B cell (primary cell): ENCODE data around the gene SPDYE18. TPM values are rescaled to one million over a fixed set of nuclear protein-coding genes. Genes with fewer than 3 reads are reported as not detected.
"Not testable (repeated sequence)": the region's sequence is repeated elsewhere in the genome, so short reads cannot be mapped to it uniquely, and the experiment has no call there.

Experiments
- ATAC-seq: fragments of 200-7000 bp; cut with Tn5 transposase; one replicate; pipeline ENCODE4 v1.10.0; 2021; ENCODE audit warnings: low read depth, mild to moderate bottlenecking, moderate number of reproducible peaks, moderate library complexity
- CTCF ChIA-PET: fragments of 350-600 bp; sonication (Branson Sonifier 250); formaldehyde crosslinking; loops from one replicate; lab custom pipeline; 2021; ENCODE audit warnings: antibody characterized with exemption, inconsistent platforms; lab: Charles Lee
- POLR2A ChIA-PET: fragments of 350-600 bp; sonication (Branson Sonifier 250); formaldehyde crosslinking; loops from one replicate; lab custom pipeline; 2021; ENCODE audit warnings: antibody characterized with exemption; lab: Charles Lee
- DNase-seq: peaks from one replicate; pipeline ENCODE4 v3.0.0; 2013
- H2AFZ ChIP-seq: 2 replicates; pipeline ENCODE4 v1.6.1; 2012; ENCODE audit warnings: mild to moderate bottlenecking, low read depth, low read length; ENCODE audit not compliant: insufficient read depth, poor library complexity, severe bottlenecking
- H3K27ac ChIP-seq, 2 donors: 1 replicate in 1 of 2; 2 replicates in 1 of 2; pipeline ENCODE4 v1.5.1; 2012 to 2013; ENCODE audit warnings: low read length in 2 of 2, mild to moderate bottlenecking in 2 of 2, moderate library complexity in 1 of 2
- H3K27me3 ChIP-seq, 4 experiments: fragments of 200-600 bp in 1 of 4; sonication (generic) in 1 of 4; replicated peaks in 1 of 4; 1 replicate in 2 of 4; 2 replicates in 2 of 4; pipeline versions ENCODE4 v1.6.1 to v1.7.0; 2013 to 2016; ENCODE audit warnings: low read length in 3 of 4, mild to moderate bottlenecking in 2 of 4, mixed read lengths in 1 of 4, moderate library complexity in 1 of 4; ENCODE audit not compliant: insufficient read depth in 4 of 4, control insufficient read depth in 3 of 4; ENCODE audit errors: control extremely low read depth in 1 of 4
- H3K36me3 ChIP-seq, 2 experiments: replicated peaks in 1 of 2; 1 replicate in 1 of 2; 2 replicates in 1 of 2; pipeline versions ENCODE4 v1.6.1 to v1.7.1; 2013; ENCODE audit warnings: low read length in 1 of 2; ENCODE audit not compliant: insufficient read depth in 2 of 2, control insufficient read depth in 1 of 2; ENCODE audit errors: control extremely low read depth in 1 of 2, extremely low read depth in 1 of 2
- H3K4me1 ChIP-seq, 2 donors: fragments of 200-600 bp in 1 of 2; sonication (generic) in 1 of 2; 1 replicate in 1 of 2; 2 replicates in 1 of 2; pipeline versions ENCODE4 v1.5.1 to v1.6.1; 2013 to 2017; ENCODE audit warnings: low read length in 2 of 2; ENCODE audit not compliant: control insufficient read depth in 2 of 2, insufficient read depth in 2 of 2
- H3K4me2 ChIP-seq: replicated peaks from 2 replicates; pipeline ENCODE3; 2012; ENCODE audit warnings: mild to moderate bottlenecking, low read depth, low read length; ENCODE audit not compliant: poor library complexity, severe bottlenecking
- H3K4me3 ChIP-seq, 5 experiments: fragments of 200-600 bp in 1 of 5; sonication (generic) in 1 of 5; 1 replicate in 3 of 5; 2 replicates in 2 of 5; pipeline versions ENCODE4 v1.5.1 to v1.7.0; 2011 to 2016; ENCODE audit warnings: low read length in 4 of 5, mild to moderate bottlenecking in 4 of 5, low read depth in 2 of 5, control low read depth in 1 of 5, moderate library complexity in 1 of 5; ENCODE audit not compliant: insufficient read depth in 1 of 5; ENCODE audit errors: control extremely low read depth in 1 of 5, extremely low read depth in 1 of 5
- H3K79me2 ChIP-seq: fragments of 200-600 bp; sonication (generic); one replicate; pipeline ENCODE4 v1.6.0; 2016; ENCODE audit warnings: low read length; ENCODE audit not compliant: control insufficient read depth, insufficient read depth
- H3K9ac ChIP-seq: fragments of 200-600 bp; sonication (generic); 2 replicates; pipeline ENCODE4 v1.6.1; 2017; ENCODE audit warnings: mild to moderate bottlenecking, low read length, moderate library complexity
- H3K9me3 ChIP-seq, 3 donors: one replicate each; pipeline versions ENCODE4 v1.6.1 to v1.7.1; 2013; ENCODE audit warnings: low read length in 2 of 3; ENCODE audit not compliant: control insufficient read depth in 2 of 3, insufficient read depth in 1 of 3; ENCODE audit errors: control extremely low read depth in 1 of 3
- H4K20me1 ChIP-seq: 2 replicates; pipeline ENCODE4 v1.6.0; 2012; ENCODE audit warnings: mild to moderate bottlenecking, low read length; ENCODE audit not compliant: insufficient read depth, control insufficient read depth, poor library complexity, severe bottlenecking
- H3K27ac Mint-ChIP-seq: one replicate; pipeline ENCODE4 v1.8.0; 2021; ENCODE audit warnings: mixed read lengths
- H3K27me3 Mint-ChIP-seq: one replicate; pipeline ENCODE4 v1.8.0; 2021; ENCODE audit warnings: mixed read lengths
- H3K4me1 Mint-ChIP-seq: one replicate; pipeline ENCODE4 v1.8.0; 2021; ENCODE audit warnings: mixed read lengths
- H3K4me3 Mint-ChIP-seq: one replicate; pipeline ENCODE4 v1.8.0; 2021; ENCODE audit warnings: mixed read lengths
- H3K9me3 Mint-ChIP-seq: one replicate; pipeline ENCODE4 v1.8.0; 2022; ENCODE audit warnings: mixed read lengths; ENCODE audit not compliant: insufficient read depth
- WGBS: methylation state at CpG from one replicate; pipeline ENCODE4 v1.1.5; 2013; ENCODE audit warnings: missing lambda C conversion rate; ENCODE audit not compliant: insufficient coverage; 5-methylcytosine and 5-hydroxymethylcytosine counted together
- intact Hi-C: fragments of 100-400 bp; cut with micrococcal nuclease; formaldehyde crosslinking; loops from one replicate; pipeline ENCODE4 v1.10.0; 2022
- polyA plus RNA-seq: library from polyadenylated mRNA; depleted of rRNA; stranded (reverse); fragments of >200 nt; gene quantifications from 2 replicates; pipeline ENCODE4 v1.2.3, GENCODE V29; 2012
- total RNA-seq, 2 donors: library from RNA; stranded (reverse); fragments of 120-200 nt in 1 of 2; gene quantifications; 1 replicate in 1 of 2; 2 replicates in 1 of 2; pipeline versions ENCODE4 v1.2.3 to v1.2.4, GENCODE V29; 2013 to 2022

The SPDYE18 gene
- total and polyA plus RNA-seq, 2 donors (not counting 1 experiment from before 2014, with no cell fraction given), result 2.0 to 2.2 TPM

DNA sequence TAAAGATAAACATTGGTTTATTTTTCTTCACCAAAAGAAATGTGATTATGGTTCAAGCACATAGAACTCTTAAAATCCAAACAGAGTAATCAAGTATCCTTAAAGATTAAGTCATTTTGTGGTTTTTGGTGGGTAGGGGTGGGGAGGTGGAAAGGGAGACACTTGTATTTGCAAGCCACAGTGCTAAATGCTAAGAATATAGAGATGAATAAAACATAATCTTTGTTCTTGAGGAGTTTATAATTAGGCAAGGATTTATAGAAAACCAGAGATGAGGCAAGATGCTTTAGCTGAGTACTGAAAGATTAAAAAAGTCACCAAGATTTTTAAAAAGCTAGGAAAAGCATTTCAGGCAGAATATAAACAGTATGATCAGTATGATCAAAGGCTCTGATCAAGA is 40.3 kb upstream of the SPDYE18 start:
- ATAC-seq, H3K9ac ChIP-seq, H3K4me3 ChIP-seq, H3K9me3 Mint-ChIP-seq, H3K36me3 ChIP-seq, H3K9me3 ChIP-seq, H3K27ac Mint-ChIP-seq, POLR2A ChIA-PET, H3K27me3 Mint-ChIP-seq, H3K4me2 ChIP-seq, H3K27me3 ChIP-seq, intact Hi-C loops, H3K4me1 ChIP-seq, H3K4me3 Mint-ChIP-seq, H3K79me2 ChIP-seq, CTCF ChIA-PET, H3K27ac ChIP-seq, DNase-seq, H3K4me1 Mint-ChIP-seq, H2AFZ ChIP-seq, H4K20me1 ChIP-seq: not testable (repeated sequence)

DNA sequence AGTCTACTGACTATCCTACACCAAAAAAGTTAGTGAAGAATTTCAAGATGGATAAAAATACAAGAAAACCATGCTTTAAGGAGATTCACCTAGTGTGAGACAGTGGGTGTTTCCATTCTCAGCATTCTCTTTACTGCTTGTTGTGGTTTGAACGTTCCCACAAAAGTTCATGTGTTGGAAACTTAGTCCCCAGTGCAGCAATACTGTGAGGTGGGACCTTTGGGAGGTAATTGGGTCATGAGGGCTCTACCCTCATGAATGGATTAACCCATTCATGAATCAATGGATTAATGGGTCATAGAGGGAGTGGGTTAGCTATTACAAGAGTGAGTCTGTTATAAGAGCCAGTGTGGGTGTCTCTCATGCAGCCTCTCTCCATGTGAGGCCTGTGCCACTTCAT is 38.8 kb upstream of the SPDYE18 start:
- H3K27ac Mint-ChIP-seq, H4K20me1 ChIP-seq, H3K27ac ChIP-seq, H2AFZ ChIP-seq, H3K9me3 ChIP-seq, H3K4me1 ChIP-seq, H3K4me1 Mint-ChIP-seq, ATAC-seq, CTCF ChIA-PET, H3K27me3 ChIP-seq, intact Hi-C loops, POLR2A ChIA-PET, DNase-seq, H3K79me2 ChIP-seq, H3K4me2 ChIP-seq, H3K27me3 Mint-ChIP-seq, H3K9me3 Mint-ChIP-seq, H3K4me3 Mint-ChIP-seq, H3K9ac ChIP-seq, H3K36me3 ChIP-seq, H3K4me3 ChIP-seq: not testable (repeated sequence)
- WGBS, result no CpG with 5 or more reads among the region's 1 CpG

DNA sequence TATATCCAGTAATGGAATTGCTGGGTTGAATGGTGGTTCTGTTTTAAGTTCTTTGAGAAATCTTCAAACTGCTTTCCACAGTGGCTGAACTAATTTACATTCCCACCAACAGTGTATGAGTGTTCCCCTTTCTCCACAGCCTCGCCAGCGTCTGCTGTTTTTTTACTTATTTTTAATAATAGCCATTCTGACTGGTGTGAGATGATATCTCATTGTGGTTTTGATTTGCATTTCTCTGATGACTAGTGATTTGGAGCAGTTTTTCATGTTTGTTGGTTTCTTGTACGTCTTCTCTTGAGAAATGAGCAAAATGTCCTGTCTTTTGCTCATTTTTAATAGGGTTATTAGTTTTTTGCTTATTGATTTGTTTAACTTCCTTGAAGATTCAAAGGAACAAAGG is 38.1 kb upstream of the SPDYE18 start:
- CTCF ChIA-PET, H3K4me2 ChIP-seq, intact Hi-C loops, DNase-seq, H3K27ac ChIP-seq, H3K36me3 ChIP-seq, H3K9me3 ChIP-seq, H3K27me3 Mint-ChIP-seq, H3K79me2 ChIP-seq, H3K9ac ChIP-seq, H3K4me3 Mint-ChIP-seq, H3K27ac Mint-ChIP-seq, H3K4me1 ChIP-seq, H3K4me1 Mint-ChIP-seq, H4K20me1 ChIP-seq, H3K4me3 ChIP-seq, H3K9me3 Mint-ChIP-seq, POLR2A ChIA-PET, H3K27me3 ChIP-seq, H2AFZ ChIP-seq: not testable (repeated sequence)
- WGBS, result no CpG with 5 or more reads among the region's 3 CpGs
- peak; percentile 7 for ATAC-seq

DNA sequence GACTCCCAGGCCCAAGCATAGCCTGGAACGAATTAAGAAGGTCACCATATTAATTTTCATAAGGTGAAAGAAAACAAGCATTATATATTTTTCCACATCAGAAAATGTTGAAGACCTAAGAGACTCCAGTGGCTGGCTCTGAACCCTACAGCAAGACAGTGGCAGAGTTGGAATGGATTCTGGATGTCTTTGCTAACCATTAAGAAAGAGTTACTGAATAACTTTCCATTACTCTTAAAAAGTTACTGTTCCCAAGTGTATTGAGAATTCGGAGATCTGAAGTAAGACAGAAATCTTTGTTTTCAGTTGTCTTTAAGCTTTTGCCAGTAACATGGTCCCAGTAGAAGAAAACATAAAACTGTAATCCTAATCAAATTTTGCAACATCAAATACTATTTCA is 29.9 kb upstream of the SPDYE18 start:
- intact Hi-C loops, H2AFZ ChIP-seq, H3K4me3 ChIP-seq, POLR2A ChIA-PET, H3K4me1 ChIP-seq, H3K4me1 Mint-ChIP-seq, H3K79me2 ChIP-seq, H4K20me1 ChIP-seq, H3K27ac Mint-ChIP-seq, H3K9me3 Mint-ChIP-seq, H3K36me3 ChIP-seq, DNase-seq, H3K4me2 ChIP-seq, CTCF ChIA-PET, ATAC-seq, H3K27ac ChIP-seq, H3K27me3 ChIP-seq, H3K4me3 Mint-ChIP-seq, H3K27me3 Mint-ChIP-seq, H3K9ac ChIP-seq, H3K9me3 ChIP-seq: not testable (repeated sequence)
- WGBS, result no CpG with 5 or more reads among the region's 2 CpGs
